Spleen (tissue), 7 donors: ENCODE results near the gene METTL1.

Source experiments
- CTCF ChIP-seq, 11 experiments: fragments of 200-600 bp in 7 of 11; fragments of 450-650 bp in 4 of 11; sonication (generic) in 4 of 11; IDR thresholded peaks in 8 of 11; conservative IDR thresholded peaks in 3 of 11; 1 replicate in 7 of 11; 2 replicates in 4 of 11; pipeline versions ENCODE4 v1.4.0 to v1.8.0; 2016 to 2021; ENCODE audit warnings: antibody characterized with exemption in 11 of 11, inconsistent platforms in 4 of 11, mild to moderate bottlenecking in 1 of 11
- POLR2AphosphoS5 ChIP-seq, 3 donors: sonication (generic); formaldehyde crosslinking; IDR thresholded peaks; one replicate each; pipeline ENCODE4 v1.5.1; 2017; ENCODE audit warnings: antibody characterized with exemption in 3 of 3
- donor health status: DM: no; HTN: no; CAD: no; lungs with moderate emphysema.
- donor health status: DM: no; HTN: no; CAD: no.
- donor health status: DM: no; HTN: no; CAD: no.

DNA sequence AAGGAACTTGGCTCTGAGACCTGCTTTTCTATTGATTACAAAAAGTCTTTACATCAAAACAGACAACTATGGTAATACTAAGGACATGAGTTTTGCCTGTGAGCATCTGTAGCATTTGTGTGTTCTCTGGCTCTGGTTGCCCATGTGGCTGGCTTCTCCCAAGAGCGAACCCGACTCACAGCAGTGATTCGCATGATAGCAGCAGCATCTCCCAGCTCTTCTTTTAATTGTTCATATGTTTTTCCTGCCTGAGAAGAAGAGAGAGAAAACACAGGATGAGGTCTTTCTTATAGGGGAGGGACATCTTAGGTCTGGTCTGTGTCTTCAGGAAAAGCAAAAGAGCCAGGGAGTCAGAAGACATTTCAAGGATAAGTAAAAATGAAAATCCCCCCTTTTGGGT is 29.1 kb upstream of the METTL1 start:
- no peak for TF ChIP-seq POLR2AphosphoS5 (IDR thresholded peaks at IDR 0.05)
- TF ChIP-seq CTCF (IDR thresholded peaks at IDR 0.05 in 8 of 11, conservative IDR thresholded peaks at IDR 0.05 in 3 of 11) = no peak
